Activated CD4-positive, CD25-positive, alpha-beta regulatory T cell treated with anti-CD3 and anti-CD28 coated beads, Interleukin-2, amount 50 U/mL, for 72 hours (primary cell): Measurements from ENCODE around the gene PRSS1.

Source experiments
- DNase-seq: peaks from one replicate; pipeline ENCODE4 v3.0.0; 2021

The PRSS1 gene

DNA sequence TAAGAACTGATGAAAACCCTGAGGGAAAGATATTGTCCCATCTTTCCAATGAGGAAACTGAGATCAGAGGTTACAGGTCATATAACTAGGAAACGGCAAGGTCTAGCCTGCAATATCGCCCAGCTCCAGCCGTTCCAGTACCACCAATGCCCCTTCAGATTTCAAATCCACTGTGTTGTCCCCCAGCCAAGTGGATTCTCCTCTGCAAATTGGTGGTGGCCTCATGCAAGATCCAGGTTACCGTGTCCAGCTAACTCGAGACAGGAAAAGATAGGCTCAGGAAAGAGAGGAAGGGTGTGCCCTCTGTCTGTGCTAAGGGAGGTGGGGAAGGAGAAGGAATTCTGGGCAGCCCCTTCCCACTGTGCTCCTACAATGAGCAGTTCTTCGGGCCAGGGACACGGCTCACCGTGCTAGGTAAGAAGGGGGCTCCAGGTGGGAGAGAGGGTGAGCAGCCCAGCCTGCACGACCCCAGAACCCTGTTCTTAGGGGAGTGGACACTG, 46.8 kb downstream of the PRSS1 start:
- no peak for DNase-seq

DNA sequence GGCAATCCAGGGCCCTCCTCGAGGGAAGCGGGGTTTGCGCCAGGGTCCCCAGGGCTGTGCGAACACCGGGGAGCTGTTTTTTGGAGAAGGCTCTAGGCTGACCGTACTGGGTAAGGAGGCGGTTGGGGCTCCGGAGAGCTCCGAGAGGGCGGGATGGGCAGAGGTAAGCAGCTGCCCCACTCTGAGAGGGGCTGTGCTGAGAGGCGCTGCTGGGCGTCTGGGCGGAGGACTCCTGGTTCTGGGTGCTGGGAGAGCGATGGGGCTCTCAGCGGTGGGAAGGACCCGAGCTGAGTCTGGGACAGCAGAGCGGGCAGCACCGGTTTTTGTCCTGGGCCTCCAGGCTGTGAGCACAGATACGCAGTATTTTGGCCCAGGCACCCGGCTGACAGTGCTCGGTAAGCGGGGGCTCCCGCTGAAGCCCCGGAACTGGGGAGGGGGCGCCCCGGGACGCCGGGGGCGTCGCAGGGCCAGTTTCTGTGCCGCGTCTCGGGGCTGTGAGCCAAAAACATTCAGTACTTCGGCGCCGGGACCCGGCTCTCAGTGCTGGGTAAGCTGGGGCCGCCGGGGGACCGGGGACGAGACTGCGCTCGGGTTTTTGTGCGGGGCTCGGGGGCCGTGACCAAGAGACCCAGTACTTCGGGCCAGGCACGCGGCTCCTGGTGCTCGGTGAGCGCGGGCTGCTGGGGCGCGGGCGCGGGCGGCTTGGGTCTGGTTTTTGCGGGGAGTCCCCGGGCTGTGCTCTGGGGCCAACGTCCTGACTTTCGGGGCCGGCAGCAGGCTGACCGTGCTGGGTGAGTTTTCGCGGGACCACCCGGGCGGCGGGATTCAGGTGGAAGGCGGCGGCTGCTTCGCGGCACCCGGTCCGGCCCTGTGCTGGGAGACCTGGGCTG, 47.5 kb downstream of the PRSS1 start:
- DNase-seq: no peak

DNA sequence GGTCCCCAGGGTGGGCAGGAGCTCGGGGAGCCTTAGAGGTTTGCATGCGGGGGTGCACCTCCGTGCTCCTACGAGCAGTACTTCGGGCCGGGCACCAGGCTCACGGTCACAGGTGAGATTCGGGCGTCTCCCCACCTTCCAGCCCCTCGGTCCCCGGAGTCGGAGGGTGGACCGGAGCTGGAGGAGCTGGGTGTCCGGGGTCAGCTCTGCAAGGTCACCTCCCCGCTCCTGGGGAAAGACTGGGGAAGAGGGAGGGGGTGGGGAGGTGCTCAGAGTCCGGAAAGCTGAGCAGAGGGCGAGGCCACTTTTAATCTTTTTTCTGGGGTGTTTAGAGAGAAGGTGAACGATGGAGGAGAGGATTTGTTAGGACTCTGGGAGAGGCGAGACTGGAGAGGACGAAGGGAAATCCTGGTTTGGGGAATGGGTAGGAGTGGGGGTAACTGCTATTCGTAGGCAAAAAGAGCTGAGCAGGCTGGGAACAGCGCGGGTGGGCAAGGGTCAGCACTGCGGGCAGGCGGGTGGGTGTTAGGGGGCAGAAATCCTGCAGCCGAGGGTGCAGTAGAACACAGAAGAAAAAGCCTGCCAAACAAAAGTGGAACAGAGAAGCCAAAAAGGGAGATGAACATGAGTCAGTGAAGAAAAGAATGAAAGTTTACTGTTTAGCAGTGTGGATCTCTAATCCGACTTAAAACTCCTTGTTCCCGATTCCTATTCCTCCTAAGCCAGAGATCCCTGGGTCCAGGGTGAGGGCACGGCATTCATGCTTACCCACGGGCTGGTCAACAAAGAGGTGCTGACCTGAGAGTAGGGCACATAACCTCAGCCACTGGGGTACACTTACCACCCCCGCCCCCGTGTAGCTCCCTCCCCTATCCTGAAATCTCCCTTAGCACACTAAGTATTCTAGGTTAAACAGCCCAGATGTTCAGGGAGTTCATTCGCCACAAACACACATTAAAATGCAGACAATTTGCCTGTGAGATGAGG, 48.4 kb downstream of the PRSS1 start:
- DNase-seq: no peak

DNA sequence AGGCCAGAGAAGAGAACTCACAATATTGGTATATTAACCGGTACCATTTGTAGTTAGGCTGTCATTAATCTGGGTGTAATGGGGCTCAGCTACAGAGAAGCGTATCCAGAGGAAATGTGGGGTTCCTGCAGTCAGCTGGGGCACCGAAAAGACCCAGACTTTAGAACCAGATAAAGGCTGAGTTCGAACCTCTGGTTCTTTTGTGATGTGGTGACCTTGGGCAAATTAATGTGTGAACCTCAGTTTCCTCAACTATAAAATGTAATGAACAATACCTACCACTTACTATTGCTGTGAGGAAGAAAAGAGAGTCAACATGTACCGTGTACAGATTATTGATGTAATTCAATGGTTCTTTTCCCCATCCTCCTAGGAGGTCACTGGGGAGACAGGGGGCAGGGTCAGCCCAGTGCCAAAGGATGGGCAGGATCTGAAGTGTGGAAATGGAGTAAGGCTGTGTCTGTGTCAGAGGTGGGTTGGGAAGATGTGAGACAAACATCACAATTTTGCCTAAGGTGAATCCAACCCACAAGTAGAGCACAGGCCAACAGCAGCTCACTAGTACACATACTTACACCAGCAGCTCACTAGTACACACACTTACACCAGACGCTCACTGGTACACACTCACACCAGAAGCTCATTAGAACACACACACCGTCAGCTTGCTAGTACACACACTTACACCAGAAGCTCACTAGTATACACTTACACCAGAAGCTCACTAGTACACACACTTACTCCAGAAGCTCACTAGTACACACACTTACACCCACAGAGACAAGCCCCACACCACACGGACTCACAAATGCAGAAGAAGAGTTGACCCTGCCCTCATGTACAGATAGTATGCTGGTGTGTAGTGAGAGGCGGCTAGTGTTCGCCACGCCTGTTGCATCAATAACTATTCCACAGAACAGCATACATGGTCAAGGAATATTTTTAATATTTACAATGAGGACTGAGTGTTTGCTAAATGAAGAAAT, 49.5 kb downstream of the PRSS1 start:
- no peak for DNase-seq

DNA sequence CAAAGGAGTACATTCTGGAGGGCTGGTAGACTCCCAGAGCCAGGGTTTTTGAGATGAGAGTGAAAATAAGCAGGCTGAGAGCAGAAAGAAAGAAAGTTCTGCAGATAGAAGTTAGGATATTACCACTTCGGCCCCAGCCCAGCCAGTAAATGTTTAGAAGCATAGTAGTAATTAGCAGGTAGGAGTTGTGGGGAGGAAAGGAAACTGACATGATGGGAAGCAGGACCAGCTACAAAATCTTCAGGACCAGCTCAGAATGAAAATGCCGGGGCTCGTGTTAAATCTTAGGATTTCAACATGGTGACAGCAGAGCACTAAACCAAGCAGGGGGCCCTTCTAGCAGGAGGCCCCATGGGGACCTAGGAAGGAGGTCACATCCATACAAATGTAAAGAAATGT, 50.2 kb downstream of the PRSS1 start:
- no peak for DNase-seq

DNA sequence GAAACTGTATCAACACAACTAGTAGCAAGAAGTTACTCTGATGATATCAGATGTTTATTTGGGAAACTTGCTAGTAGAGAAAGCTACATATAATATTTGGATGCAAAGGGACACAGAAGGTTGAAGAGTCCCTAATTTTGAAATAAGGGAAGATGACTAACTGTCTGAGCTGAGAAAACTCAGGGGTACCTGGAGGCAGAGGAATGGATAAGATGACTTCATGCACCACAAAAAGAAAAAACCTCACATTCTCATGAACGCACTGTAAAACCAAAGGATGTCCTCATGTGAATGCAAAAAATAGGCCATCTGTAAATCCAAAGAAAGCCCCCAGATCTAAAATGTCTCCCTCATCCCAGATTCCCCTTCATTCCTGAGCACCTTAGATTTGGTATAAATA, 50.8 kb downstream of the PRSS1 start:
- DNase-seq: no peak

DNA sequence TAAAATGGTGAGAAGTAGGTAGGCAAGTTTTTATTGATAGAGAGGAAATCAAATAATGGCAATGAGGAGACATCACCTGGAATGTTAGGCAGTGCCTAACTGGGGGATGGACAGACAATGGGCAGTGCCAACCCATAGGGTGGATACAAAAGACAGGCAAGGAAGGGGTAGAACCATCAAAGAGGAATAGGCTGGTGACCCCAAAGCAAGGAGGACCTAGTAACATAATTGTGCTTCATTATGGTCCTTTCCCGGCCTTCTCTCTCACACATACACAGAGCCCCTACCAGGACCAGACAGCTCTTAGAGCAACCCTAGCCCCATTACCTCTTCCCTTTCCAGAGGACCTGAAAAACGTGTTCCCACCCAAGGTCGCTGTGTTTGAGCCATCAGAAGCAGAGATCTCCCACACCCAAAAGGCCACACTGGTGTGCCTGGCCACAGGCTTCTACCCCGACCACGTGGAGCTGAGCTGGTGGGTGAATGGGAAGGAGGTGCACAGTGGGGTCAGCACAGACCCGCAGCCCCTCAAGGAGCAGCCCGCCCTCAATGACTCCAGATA, 51.5 kb downstream of the PRSS1 start:
- DNase-seq: no peak

DNA sequence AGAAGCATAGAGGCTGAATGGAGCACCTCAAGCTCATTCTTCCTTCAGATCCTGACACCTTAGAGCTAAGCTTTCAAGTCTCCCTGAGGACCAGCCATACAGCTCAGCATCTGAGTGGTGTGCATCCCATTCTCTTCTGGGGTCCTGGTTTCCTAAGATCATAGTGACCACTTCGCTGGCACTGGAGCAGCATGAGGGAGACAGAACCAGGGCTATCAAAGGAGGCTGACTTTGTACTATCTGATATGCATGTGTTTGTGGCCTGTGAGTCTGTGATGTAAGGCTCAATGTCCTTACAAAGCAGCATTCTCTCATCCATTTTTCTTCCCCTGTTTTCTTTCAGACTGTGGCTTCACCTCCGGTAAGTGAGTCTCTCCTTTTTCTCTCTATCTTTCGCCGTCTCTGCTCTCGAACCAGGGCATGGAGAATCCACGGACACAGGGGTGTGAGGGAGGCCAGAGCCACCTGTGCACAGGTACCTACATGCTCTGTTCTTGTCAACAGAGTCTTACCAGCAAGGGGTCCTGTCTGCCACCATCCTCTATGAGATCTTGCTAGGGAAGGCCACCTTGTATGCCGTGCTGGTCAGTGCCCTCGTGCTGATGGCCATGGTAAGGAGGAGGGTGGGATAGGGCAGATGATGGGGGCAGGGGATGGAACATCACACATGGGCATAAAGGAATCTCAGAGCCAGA, 52.5 kb downstream of the PRSS1 start:
- no peak for DNase-seq

DNA sequence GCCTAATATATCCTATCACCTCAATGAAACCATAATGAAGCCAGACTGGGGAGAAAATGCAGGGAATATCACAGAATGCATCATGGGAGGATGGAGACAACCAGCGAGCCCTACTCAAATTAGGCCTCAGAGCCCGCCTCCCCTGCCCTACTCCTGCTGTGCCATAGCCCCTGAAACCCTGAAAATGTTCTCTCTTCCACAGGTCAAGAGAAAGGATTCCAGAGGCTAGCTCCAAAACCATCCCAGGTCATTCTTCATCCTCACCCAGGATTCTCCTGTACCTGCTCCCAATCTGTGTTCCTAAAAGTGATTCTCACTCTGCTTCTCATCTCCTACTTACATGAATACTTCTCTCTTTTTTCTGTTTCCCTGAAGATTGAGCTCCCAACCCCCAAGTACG, 53.0 kb downstream of the PRSS1 start:
- DNase-seq: no peak
